HG03439 (cell line): ENCODE data around the gene KLHL6.
"Not testable (repeated sequence)": the region's sequence is repeated elsewhere in the genome, so short reads cannot be mapped to it uniquely, and the experiment has no call there.

Experiments used
- ATAC-seq: cut with Tn5 transposase; IDR thresholded peaks from one replicate; pipeline ENCODE4 v1.9.1; 2021; ENCODE audit warnings: mild to moderate bottlenecking, moderate library complexity; ENCODE audit not compliant: unreplicated experiment

Gene KLHL6

GRCh38 chr3:183555541-183556081 lies at the start of gene KLHL6:
KLHL6 (minus strand) TSS chr3:183555706; CDS start chr3:183555653, 53 bp downstream.
- ATAC-seq, result peak; percentile 83

- no peak for ATAC-seq
Measured at GRCh38 chr3:183597959-183598358, 42.5 kb upstream of the KLHL6 start.

DNA sequence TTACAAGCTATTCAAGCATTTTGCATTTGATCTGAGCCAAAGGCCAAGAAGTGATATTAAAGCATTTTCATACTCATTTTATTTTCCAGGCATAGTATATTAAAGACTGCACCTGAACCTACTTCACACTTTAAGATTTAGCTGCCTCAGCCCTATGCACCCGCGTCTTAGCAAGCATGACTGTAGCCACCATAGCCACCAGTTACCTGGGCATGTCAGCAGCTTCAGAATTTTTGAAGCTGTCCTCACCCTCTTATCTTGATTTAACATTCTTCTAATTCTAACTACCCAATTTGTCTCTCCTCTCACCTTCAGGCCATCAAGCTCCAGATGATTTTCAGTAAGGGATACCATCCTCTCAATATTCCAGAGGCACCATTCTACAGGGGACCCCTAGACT lies 39.1 kb upstream of the KLHL6 start:
- no peak for ATAC-seq

DNA sequence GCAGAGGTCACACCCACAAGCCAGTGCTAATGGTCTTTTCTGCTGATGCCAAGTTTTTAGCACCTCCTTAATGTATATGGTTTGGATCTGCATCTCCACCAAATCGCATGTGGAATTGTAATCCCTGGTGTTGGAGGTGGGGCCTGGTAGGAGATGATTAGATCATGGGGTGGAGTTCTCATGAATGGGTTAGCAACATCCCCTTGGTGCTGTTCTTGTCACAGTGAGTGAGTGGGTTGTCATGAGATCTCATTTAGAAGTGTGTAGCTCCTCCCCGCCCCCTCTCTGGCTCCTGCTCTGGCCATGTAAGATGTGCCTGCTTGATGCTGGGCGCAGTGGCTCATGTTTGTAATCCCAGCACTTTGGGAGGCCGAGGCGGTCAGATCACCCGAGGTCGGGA lies 37.3 kb upstream of the KLHL6 start:
- ATAC-seq, result no peak

DNA sequence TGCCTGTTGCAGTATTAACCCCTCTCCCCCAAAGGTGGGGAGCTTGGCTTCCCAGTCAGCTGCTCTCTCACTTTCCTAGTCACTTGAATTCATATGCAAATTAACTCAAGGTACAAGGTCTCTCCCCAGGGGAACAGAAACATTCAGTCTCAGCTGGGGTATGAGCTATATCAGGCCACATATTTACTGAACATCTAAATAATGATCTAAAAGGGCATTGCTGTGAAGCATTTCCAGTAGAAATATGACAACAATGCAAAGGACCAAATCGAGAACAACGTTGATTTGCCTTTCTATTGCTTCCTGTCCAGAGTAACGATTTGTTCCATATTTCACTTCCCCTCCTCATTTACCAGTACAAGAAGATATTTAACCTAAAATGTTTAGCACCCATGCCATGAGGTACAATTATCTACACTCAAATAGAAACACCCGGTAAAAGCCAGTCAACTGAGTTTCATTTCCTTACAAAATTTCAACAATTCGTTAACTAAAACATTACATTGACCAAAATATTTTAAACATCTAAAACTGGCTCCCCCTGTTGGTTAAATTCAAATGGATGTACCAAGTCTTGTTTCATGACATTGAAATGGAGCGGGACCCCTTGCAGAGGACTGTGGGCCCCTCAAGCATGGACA lies 36.5 kb upstream of the KLHL6 start:
- peak; percentile 83 for ATAC-seq

GRCh38 chr3:183590442-183590841 lies 34.9 kb upstream of the KLHL6 start:
- ATAC-seq, result no peak

DNA sequence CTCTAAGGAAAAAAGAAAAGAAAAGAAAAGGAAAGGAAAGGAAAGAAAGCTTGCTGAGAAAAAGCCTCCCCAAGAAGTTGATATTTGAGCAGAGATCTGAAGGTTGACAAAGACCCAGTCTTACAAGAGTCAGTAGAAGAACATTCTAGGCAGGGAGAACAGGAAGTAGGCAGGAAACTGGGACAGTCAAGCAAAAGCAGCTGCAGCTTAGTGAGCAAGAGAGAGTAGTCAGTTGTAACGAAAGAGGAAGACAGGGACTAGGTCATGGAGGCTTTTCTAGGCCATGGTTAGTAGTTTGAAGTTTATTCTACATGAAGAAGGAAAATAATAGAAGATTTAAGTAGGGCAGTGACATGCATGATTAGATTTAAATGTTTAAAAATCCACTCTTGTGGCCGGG lies 31.8 kb upstream of the KLHL6 start:
- no peak for ATAC-seq

DNA sequence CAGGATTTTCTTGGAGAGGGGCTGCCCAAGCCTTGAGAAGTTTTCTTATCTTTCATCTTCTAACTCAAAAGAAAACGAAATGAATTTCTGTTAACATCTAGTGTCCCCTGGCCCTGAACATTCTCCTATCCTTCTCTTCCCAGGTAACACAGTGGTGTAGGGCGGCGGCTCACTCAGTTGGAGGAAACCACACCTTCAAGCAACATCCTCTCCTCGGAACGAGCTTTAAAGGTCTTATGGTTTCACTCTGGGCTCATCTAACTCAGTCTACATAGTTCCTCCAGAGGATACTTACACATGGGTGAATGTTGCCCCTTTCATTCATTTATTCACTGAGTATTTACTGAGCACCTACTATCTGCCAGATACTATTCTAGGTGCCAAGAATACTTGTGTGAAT lies 31.0 kb upstream of the KLHL6 start:
- no peak for ATAC-seq

DNA sequence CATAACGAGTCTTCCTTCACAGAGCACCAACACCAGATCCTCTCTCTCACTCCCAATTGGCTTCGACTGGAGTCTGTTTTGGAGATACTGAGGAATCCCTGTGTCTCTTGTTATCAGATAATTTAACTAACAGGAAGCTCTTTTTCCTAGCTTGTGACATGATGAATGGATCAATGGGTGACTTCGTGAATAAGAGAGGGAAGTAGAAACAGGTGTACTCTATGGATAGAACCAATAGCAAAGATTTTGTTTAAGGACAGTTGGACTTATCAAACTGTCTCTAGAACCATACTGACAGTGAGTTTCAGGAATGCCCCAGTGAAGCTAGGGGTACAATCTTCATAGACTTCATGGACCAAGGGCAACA lies 29.4 kb upstream of the KLHL6 start:
- no peak for ATAC-seq

GRCh38 chr3:183584246-183584913 lies 28.9 kb upstream of the KLHL6 start:
- no peak for ATAC-seq

DNA sequence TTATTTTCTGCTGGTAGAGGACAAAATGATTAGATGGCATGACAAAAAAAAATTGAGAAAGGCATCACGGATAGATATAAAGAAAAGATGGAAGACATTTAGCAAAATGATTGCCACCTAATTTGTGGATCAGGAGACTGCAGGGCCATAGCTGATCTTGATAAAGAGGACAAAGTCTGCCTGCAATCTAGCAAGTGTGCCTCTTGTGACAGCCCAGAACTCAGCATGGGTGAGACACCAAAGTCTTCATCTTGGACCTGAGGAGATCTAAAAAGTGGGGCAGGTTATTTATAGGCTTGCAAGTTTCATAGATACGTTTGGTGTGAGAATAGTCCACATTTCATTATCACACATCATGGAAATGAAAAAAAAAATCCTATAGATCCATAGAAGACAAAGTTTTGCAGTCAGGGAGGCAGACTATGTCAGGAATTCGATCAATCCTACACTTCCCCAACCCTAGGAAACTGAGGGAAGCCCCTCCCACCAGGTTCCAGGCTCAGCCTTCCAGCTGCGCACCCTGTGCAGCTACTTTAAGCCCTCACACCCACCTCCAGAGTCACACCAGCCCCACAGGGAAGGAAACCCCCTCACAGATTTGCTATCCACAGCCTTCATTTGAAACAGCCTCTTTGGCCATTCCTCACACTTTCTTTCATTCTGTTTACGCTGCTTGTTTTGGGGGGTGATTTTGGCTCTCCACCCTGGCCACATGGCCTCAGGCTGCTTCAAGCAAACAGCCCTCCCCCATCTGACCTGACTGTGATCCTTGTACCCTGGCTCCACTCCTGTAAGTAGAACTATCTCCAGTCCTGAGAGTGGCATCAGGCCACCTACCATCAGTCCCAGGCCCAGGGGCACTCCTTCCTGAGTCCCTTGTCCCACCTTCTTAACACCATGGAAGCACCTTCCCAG lies 28.1 kb upstream of the KLHL6 start:
- no peak for ATAC-seq

DNA sequence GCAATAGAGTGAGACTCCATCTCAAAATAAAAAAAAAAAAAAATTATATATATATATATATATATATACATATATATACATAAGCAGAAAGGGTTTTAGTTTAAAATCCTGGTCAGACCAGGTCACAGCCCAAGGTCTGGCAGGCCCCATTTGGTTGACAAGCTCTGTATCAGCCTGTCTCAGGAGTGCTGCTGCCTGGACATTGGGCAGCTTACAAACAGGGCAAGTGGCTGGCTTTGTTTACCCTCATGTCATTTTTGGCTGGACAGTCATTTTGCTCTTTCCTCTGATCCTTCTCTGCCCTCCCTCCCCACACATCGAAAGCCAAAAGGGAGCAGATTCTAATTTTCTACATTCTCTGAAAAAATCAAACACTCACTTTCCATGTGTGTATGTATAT lies 26.7 kb upstream of the KLHL6 start:
- no peak for ATAC-seq

DNA sequence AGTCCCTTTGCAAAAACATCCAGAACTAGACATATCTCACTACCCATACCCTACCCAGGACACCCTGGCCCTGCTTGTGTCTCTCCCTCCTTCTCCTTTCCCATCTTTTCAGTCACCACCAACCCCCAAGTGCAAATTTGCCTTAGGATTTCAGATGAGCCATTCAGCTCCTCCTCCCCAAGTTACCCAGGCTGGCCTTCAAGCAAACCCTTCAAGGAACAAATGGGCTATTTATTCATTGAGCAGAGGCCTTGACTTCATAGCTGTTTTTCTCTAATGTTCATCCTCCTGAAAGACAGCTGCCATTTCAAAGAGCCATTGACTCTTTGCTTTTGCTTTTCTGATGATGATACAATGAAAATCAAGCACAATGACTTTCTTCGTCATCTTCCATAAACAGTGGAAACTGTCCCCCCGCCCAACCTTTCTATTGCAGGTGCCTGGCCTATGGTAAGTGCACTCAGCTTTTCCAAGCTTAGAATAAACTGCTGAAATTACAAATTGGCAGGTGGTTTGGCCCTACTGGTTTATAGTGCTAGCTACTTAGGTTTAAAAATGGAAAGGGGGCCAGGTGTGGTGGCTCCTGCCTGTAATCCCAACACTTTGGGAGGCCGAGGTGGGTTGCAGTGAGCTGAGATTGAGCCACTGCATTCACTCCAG lies 26.1 kb upstream of the KLHL6 start:
- no peak for ATAC-seq

DNA sequence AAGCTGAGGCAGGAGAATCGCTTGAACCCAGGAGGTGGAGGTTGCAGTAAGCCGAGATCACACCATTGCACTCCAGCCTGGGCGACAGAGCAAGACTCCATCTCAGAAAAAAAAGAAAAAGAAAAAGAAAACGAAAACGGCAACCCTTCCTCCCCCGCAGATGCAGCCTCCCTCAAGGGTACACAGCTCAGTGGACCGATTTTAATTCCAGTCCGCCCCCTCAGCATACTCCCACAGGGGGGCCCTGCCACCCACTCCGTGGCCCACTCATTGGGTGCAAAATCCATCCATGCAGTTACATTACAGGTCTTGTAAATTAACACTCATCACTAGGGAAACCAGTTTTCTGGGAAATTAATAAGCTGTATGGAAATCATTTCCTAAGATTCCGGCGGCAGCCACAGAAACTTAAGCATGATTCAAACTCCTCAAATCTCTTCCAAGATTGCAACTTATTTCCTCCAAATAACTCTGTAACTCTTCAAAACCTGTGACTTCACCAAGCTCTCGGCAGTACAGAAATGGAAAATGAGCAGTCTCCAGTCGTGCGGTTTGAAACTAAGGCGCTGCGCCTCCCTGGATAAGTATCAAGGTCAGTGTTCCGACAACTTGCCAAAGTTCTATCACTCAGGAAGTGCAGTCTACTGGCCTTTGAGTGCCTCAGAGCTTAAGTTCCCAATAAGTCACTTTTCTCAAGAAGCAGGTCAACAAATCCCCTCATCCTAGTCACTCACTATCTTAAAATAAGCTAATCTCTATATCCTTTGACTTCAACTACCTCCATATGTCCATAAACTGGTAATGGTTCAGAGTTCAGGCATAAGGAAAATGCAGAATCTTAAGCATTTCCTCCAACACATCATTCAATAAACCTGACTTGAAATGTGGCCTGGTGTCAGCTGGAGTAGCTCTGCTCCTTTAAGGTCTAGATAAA lies 24.7 kb upstream of the KLHL6 start:
- ATAC-seq, result no peak

- ATAC-seq, result no peak
Measured at GRCh38 chr3:183578179-183578578, 22.7 kb upstream of the KLHL6 start.

DNA sequence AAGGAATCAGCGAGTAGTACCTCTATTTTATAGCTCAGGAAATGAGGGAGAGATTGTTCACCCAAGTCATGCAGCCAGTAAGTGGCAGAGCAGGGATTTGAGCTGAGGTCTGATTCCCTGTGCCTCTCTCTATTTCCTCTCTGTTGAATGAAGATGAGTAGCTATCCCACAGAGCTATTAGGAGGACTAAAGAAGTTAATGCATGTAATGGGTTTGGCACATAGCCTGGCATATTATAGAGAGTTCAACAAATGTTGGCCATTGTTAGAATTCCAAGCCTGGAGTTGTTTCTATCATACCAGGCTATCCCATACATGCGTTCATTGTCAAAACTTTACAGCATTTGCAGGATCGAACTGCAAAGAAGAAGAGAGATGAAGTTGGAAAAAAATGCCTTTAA lies 21.8 kb upstream of the KLHL6 start:
- ATAC-seq, result no peak

- no peak for ATAC-seq
Measured at GRCh38 chr3:183576487-183577107, 21.1 kb upstream of the KLHL6 start.

DNA sequence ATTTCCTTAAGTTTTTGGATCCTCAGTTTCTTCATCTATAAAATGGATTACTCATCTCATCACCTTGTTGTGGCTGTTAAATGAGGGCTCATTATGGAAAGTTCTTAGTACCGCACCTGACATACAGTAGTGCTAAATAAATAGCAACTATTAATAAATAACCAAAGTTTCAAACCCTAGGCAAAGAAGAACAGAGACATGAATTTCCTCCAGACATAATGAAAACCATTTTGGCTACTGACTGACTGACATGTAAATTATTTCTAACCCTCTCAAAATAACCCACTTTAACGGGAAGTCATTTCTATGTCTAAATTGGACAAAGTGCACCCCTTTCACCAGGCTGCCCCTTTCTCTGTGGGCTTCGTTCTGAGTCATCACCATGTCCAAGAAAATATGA lies 17.4 kb upstream of the KLHL6 start:
- no peak for ATAC-seq

DNA sequence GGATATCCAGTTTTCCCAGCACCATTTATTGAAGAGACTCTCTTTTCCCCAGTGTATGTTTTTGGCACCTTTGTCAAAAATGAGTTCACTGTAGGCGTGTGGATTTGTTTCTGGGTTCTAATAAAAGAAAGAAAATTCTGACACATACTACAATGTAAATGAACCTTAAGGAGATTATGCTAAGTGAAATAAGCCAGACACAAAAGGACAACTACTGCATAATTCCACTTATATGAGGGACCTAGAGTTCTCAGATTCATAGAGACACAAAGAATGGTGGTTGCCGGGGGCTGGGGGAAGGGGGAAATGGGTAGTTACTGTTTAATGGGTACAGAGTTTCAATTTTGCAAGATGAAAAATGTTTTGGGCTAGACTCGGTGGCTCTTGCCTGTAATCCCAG lies 14.7 kb upstream of the KLHL6 start:
- not testable (repeated sequence) for ATAC-seq

- ATAC-seq, result no peak
Measured at GRCh38 chr3:183566880-183567279, 11.4 kb upstream of the KLHL6 start.
